SK-N-SH (cell line): ENCODE measurements around the gene PPP2R5C. TPM values are rescaled to one million over a fixed set of nuclear protein-coding genes. Genes with fewer than 3 reads are reported as not detected.

Experiments
- CTCF ChIA-PET: fragments of 300-600, 350-600 bp; formaldehyde crosslinking; extraction: SDS; loops from one replicate; lab custom pipeline; 2021; lab: Yijun Ruan, JAX
- POLR2A ChIA-PET: fragments of 350-600 bp; sonication (Branson Sonifier 250); formaldehyde crosslinking; extraction: SDS; loops from one replicate; lab custom pipeline; 2020; ENCODE audit warnings: antibody characterized with exemption, inconsistent platforms; lab: Yijun Ruan, JAX
- DNase-seq: peaks from one replicate; pipeline ENCODE4 v3.0.0; 2012
- H2AFZ ChIP-seq: fragments of 200-600 bp; sonication (generic); 2 replicates; pipeline ENCODE4 v1.8.1; 2016; ENCODE audit warnings: antibody characterized with exemption, mild to moderate bottlenecking, low read depth
- H3F3A ChIP-seq: fragments of 200-600 bp; sonication (generic); replicated peaks from 2 replicates; pipeline ENCODE3; 2016; ENCODE audit warnings: antibody characterized with exemption, mild to moderate bottlenecking; ENCODE audit not compliant: insufficient read depth
- H3K27ac ChIP-seq, 2 experiments: fragments of 200-500 bp in 1 of 2; fragments of 200-600 bp in 1 of 2; sonication (Bioruptor generic) in 1 of 2; sonication (generic), shearing (Covaris generic) in 1 of 2; 2 replicates each; pipeline versions ENCODE4 v1.5.1 to v1.6.1; 2014 to 2016; ENCODE audit warnings: low read depth in 2 of 2, inconsistent platforms in 1 of 2, low read length in 1 of 2, mild to moderate bottlenecking in 1 of 2, mixed read lengths in 1 of 2
- H3K27me3 ChIP-seq: fragments of 200-600 bp; sonication (generic), shearing (Covaris generic); 2 replicates; pipeline ENCODE4 v1.6.1; 2016; ENCODE audit warnings: mixed run types; ENCODE audit not compliant: insufficient read depth
- H3K36me3 ChIP-seq, 2 experiments: fragments of 200-500 bp in 1 of 2; fragments of 200-600 bp in 1 of 2; sonication (Bioruptor generic) in 1 of 2; sonication (generic) in 1 of 2; replicated peaks in 1 of 2; 2 replicates each; pipeline versions ENCODE3 to v1.5.1; 2014 to 2016; ENCODE audit warnings: low read length in 1 of 2, mild to moderate bottlenecking in 1 of 2; ENCODE audit not compliant: insufficient read depth in 2 of 2, control insufficient read depth in 1 of 2
- H3K4me1 ChIP-seq, 2 experiments: fragments of 200-500 bp in 1 of 2; fragments of 200-600 bp in 1 of 2; sonication (Bioruptor generic) in 1 of 2; sonication (generic), shearing (Covaris generic) in 1 of 2; 2 replicates each; pipeline versions ENCODE4 v1.5.1 to v1.6.1; 2014 to 2016; ENCODE audit warnings: low read depth in 1 of 2, low read length in 1 of 2, mixed run types in 1 of 2; ENCODE audit not compliant: insufficient read depth in 2 of 2, control insufficient read depth in 1 of 2
- H3K4me2 ChIP-seq: fragments of 200-600 bp; sonication (generic), shearing (Covaris generic); 2 replicates; pipeline ENCODE4 v1.6.1; 2017; ENCODE audit warnings: mixed run types
- H3K4me3 ChIP-seq, 2 experiments: fragments of 200-500 bp in 1 of 2; fragments of 200-600 bp in 1 of 2; sonication (Bioruptor generic) in 1 of 2; sonication (generic), shearing (Covaris generic) in 1 of 2; 2 replicates each; pipeline versions ENCODE4 v1.5.1 to v1.8.1; 2014 to 2016; ENCODE audit warnings: low read depth in 2 of 2, inconsistent platforms in 1 of 2, low read length in 1 of 2, mild to moderate bottlenecking in 1 of 2, mixed read lengths in 1 of 2, moderate library complexity in 1 of 2
- H3K79me2 ChIP-seq: fragments of 200-600 bp; sonication (generic); 2 replicates; pipeline ENCODE4 v1.8.1; 2017; ENCODE audit warnings: mild to moderate bottlenecking; ENCODE audit not compliant: insufficient read depth
- H3K9ac ChIP-seq: fragments of 200-600 bp; sonication (generic); 2 replicates; pipeline ENCODE4 v1.6.1; 2017; ENCODE audit warnings: mixed run types
- H3K9me2 ChIP-seq: fragments of 200-600 bp; sonication (generic); 2 replicates; pipeline ENCODE4 v1.6.1; 2017; ENCODE audit warnings: mixed run types
- H3K9me3 ChIP-seq: fragments of 200-600 bp; sonication (generic); 2 replicates; pipeline ENCODE4 v1.6.1; 2017; ENCODE audit warnings: mixed run types, mild to moderate bottlenecking, moderate library complexity
- H4K20me1 ChIP-seq: fragments of 200-600 bp; sonication (generic); 2 replicates; pipeline ENCODE4 v1.6.1; 2017; ENCODE audit warnings: mild to moderate bottlenecking, mixed run types; ENCODE audit not compliant: insufficient read depth
- CHD2 ChIP-seq: fragments of 150-350 bp; IDR thresholded peaks from 2 replicates; pipeline ENCODE4 v1.6.1; 2018; ENCODE audit warnings: low read length; ENCODE audit not compliant: partially characterized antibody
- EP300 ChIP-seq, 2 experiments: IDR thresholded peaks; 2 replicates each; pipeline versions ENCODE4 v1.4.0 to v1.6.1; 2012; ENCODE audit warnings: borderline replicate concordance in 1 of 2, low read depth in 1 of 2, low read length in 1 of 2
- FOXM1 ChIP-seq: IDR thresholded peaks from 2 replicates; pipeline ENCODE4 v1.4.0; 2012; ENCODE audit warnings: low read depth, mild to moderate bottlenecking
- GABPA ChIP-seq: IDR thresholded peaks from 2 replicates; pipeline ENCODE4 v1.4.0; 2012; ENCODE audit warnings: low read depth, mild to moderate bottlenecking
- JUND ChIP-seq: IDR thresholded peaks from 2 replicates; pipeline ENCODE4 v1.4.0; 2012
- MXI1 ChIP-seq: IDR thresholded peaks from 2 replicates; pipeline ENCODE4 v1.6.1; 2012; ENCODE audit warnings: mild to moderate bottlenecking, low read depth, low read length, improper control_type of control experiment
- NRF1 ChIP-seq: IDR thresholded peaks from 2 replicates; pipeline ENCODE4 v1.6.1; 2012; ENCODE audit warnings: low read depth, mild to moderate bottlenecking, low read length
- PBX3 ChIP-seq: IDR thresholded peaks from 2 replicates; pipeline ENCODE4; 2012
- POLR2AphosphoS5 ChIP-seq: IDR thresholded peaks from 2 replicates; pipeline ENCODE4 v1.6.1; 2012; ENCODE audit warnings: low read depth, low read length
- RFX5 ChIP-seq: IDR thresholded peaks from 2 replicates; pipeline ENCODE4 v1.6.1; 2012; ENCODE audit warnings: mild to moderate bottlenecking, improper control_type of control experiment, low read length
- RXRA ChIP-seq: IDR thresholded peaks from 2 replicates; pipeline ENCODE4 v1.4.0; 2012; ENCODE audit warnings: low read depth, mild to moderate bottlenecking, borderline replicate concordance
- SIN3A ChIP-seq: IDR thresholded peaks from 2 replicates; pipeline ENCODE4 v1.6.1; 2012; ENCODE audit warnings: low read depth, mild to moderate bottlenecking, low read length, moderate library complexity, borderline replicate concordance
- SMC3 ChIP-seq: IDR thresholded peaks from 2 replicates; pipeline ENCODE4 v1.6.1; 2012; ENCODE audit warnings: low read depth, low read length, improper control_type of control experiment
- TCF12 ChIP-seq: IDR thresholded peaks from 2 replicates; pipeline ENCODE4 v1.4.0; 2012
- TEAD4 ChIP-seq: IDR thresholded peaks from 2 replicates; pipeline ENCODE4 v1.4.0; 2012; ENCODE audit warnings: mild to moderate bottlenecking, borderline replicate concordance; ENCODE audit not compliant: insufficient read depth
- USF1 ChIP-seq: IDR thresholded peaks from 2 replicates; pipeline ENCODE4 v1.4.0; 2012; ENCODE audit warnings: low read depth, borderline replicate concordance
- WGBS: methylation state at CpG from one replicate; pipeline ENCODE4 v1.1.6; 2017; ENCODE audit warnings: low lambda C conversion rate; 5-methylcytosine and 5-hydroxymethylcytosine counted together
- polyA plus RNA-seq, 3 experiments: library from polyadenylated mRNA; depleted of rRNA; stranded (reverse); fragments of >200 nt; gene quantifications; 2 replicates each; pipeline ENCODE4 v1.2.3, GENCODE V29; 2012
- TF ChIP-seq, protein P1 (sequence below): fragments of 150-350 bp; IDR thresholded peaks from 2 replicates; pipeline ENCODE4 v1.6.1; 2017; ENCODE audit warnings: antibody characterized with exemption, low read length, low read depth, borderline replicate concordance
- TF ChIP-seq, protein P2 (sequence below): IDR thresholded peaks from 2 replicates; pipeline ENCODE4 v1.6.1; 2012; ENCODE audit warnings: mild to moderate bottlenecking, low read depth, low read length, moderate library complexity
- TF ChIP-seq, protein P3 (sequence below): IDR thresholded peaks from 2 replicates; pipeline ENCODE4 v1.4.0; 2012; ENCODE audit warnings: low read depth, borderline replicate concordance

PPP2R5C gene
- polyA plus RNA-seq, 1 of the 3 experiments (the other 2 are of a cell fraction), result 43.7 TPM

- CTCF ChIA-PET, result interaction anchor here (1.3 to 1.5 kb wide), 2 partner anchors 11 to 18 kb away, joined by 3 to 5 read pairs; no protein-coding TSS in a partner anchor
- no peak overlapping the region for H3K4me2 ChIP-seq
- peaks cover 0 to 42% of the 10 kb centered on the region in 2 experiments; a peak in 2 of 4 replicates for H3K4me1 ChIP-seq
- DNase-seq, result no peak
- H3K27me3 ChIP-seq, result no peaks in the 10 kb centered on the region
- H3K9me3 ChIP-seq, result no peaks in the 10 kb centered on the region
- peaks cover 46% of the 10 kb centered on the region for H4K20me1 ChIP-seq
- peaks cover 84% of the 10 kb centered on the region for H3K79me2 ChIP-seq
- H3K9me2 ChIP-seq, result no peaks in the 10 kb centered on the region
- no CpG with 5 or more reads among the region's 1 CpG for WGBS
- POLR2A ChIA-PET, result interaction anchor here (0.6 kb wide), 1 partner anchor 41 kb away, joined by 3 read pairs; no protein-coding TSS in a partner anchor
- peak overlapping the region in 1 of 2 experiments; percentile 93; a peak in 1 of 4 replicates for H3K27ac ChIP-seq
- no peak overlapping the region for H3K9ac ChIP-seq
- H3K4me3 ChIP-seq, result no peak overlapping the region
- TF ChIP-seq, protein P1, sequence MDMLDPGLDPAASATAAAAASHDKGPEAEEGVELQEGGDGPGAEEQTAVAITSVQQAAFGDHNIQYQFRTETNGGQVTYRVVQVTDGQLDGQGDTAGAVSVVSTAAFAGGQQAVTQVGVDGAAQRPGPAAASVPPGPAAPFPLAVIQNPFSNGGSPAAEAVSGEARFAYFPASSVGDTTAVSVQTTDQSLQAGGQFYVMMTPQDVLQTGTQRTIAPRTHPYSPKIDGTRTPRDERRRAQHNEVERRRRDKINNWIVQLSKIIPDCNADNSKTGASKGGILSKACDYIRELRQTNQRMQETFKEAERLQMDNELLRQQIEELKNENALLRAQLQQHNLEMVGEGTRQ, result no peak
- TF ChIP-seq MXI1 (no peak), POLR2AphosphoS5 (no peak), TEAD4 (no peak), JUND (no peak), CHD2 (no peak), TCF12 (no peak), RFX5 (no peak), GABPA (no peak), FOXM1 (no peak), SIN3A (no peak), EP300 (IDR thresholded peaks at IDR 0.05; ENCODE audit: borderline replicate concordance in 1 of 2, low read depth in 1 of 2, low read length in 1 of 2) (no peak), PBX3 (no peak), NRF1 (no peak), RXRA (no peak), USF1 (no peak), SMC3 (no peak)
- TF ChIP-seq, protein P2, sequence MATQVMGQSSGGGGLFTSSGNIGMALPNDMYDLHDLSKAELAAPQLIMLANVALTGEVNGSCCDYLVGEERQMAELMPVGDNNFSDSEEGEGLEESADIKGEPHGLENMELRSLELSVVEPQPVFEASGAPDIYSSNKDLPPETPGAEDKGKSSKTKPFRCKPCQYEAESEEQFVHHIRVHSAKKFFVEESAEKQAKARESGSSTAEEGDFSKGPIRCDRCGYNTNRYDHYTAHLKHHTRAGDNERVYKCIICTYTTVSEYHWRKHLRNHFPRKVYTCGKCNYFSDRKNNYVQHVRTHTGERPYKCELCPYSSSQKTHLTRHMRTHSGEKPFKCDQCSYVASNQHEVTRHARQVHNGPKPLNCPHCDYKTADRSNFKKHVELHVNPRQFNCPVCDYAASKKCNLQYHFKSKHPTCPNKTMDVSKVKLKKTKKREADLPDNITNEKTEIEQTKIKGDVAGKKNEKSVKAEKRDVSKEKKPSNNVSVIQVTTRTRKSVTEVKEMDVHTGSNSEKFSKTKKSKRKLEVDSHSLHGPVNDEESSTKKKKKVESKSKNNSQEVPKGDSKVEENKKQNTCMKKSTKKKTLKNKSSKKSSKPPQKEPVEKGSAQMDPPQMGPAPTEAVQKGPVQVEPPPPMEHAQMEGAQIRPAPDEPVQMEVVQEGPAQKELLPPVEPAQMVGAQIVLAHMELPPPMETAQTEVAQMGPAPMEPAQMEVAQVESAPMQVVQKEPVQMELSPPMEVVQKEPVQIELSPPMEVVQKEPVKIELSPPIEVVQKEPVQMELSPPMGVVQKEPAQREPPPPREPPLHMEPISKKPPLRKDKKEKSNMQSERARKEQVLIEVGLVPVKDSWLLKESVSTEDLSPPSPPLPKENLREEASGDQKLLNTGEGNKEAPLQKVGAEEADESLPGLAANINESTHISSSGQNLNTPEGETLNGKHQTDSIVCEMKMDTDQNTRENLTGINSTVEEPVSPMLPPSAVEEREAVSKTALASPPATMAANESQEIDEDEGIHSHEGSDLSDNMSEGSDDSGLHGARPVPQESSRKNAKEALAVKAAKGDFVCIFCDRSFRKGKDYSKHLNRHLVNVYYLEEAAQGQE, result no peak
- TF ChIP-seq, protein P3, sequence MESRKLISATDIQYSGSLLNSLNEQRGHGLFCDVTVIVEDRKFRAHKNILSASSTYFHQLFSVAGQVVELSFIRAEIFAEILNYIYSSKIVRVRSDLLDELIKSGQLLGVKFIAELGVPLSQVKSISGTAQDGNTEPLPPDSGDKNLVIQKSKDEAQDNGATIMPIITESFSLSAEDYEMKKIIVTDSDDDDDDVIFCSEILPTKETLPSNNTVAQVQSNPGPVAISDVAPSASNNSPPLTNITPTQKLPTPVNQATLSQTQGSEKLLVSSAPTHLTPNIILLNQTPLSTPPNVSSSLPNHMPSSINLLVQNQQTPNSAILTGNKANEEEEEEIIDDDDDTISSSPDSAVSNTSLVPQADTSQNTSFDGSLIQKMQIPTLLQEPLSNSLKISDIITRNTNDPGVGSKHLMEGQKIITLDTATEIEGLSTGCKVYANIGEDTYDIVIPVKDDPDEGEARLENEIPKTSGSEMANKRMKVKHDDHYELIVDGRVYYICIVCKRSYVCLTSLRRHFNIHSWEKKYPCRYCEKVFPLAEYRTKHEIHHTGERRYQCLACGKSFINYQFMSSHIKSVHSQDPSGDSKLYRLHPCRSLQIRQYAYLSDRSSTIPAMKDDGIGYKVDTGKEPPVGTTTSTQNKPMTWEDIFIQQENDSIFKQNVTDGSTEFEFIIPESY, result no peak
- peaks cover 16 to 40% of the 10 kb centered on the region in 2 experiments for H3K36me3 ChIP-seq
- H3F3A ChIP-seq, result peaks cover 7% of the 10 kb centered on the region
- H2AFZ ChIP-seq, result no peak overlapping the region
Observed at GRCh38 chr14:101857226-101857625, 95.7 kb downstream of the PPP2R5C start.
